Measurements from ENCODE around the gene MED27. TPM values are rescaled to one million over a fixed set of nuclear protein-coding genes. Genes with fewer than 3 reads are reported as not detected.

Gene MED27
- total and polyA plus RNA-seq, 2 donors (not counting 1 experiment from before 2014, with no cell fraction given): 13.4 to 44.7 TPM

GRCh38 chr9:131879911-131880290, 199.8 kb downstream of the MED27 start:
- no peak overlapping the region for H3K4me3 ChIP-seq (replicated peaks in 1 of 4; ENCODE audit: control extremely low read depth in 1 of 4, insufficient read depth in 1 of 4, low read depth in 3 of 4, low read length in 4 of 4)
- H3K9ac ChIP-seq (ENCODE audit: insufficient read depth, low read length): no peak overlapping the region
- H3K9me3 ChIP-seq (ENCODE audit: control insufficient read depth, insufficient read depth, low read depth, low read length): no peaks in the 10 kb centered on the region
- TF ChIP-seq CTCF (conservative IDR thresholded peaks at IDR 0.05 in 1 of 2, IDR thresholded peaks at IDR 0.05 in 1 of 2; ENCODE audit: low read depth in 1 of 2, low read length in 2 of 2): no peak
- TF ChIP-seq EZH2 (IDR thresholded peaks at IDR 0.05; ENCODE audit: low read length, missing control alignments): no peak
- no peak for DNase-seq (ENCODE audit: low read depth in 2 of 2)
- H3K79me2 ChIP-seq (ENCODE audit: control insufficient read depth, insufficient read depth, low read length): no peaks in the 10 kb centered on the region
- H3K36me3 ChIP-seq (ENCODE audit: control insufficient read depth, insufficient read depth, low read length): no peaks in the 10 kb centered on the region
- H3K27me3 ChIP-seq (ENCODE audit: control insufficient read depth, insufficient read depth, low read length): no peaks in the 10 kb centered on the region
- H2AFZ ChIP-seq (ENCODE audit: low read length): no peak overlapping the region
- no peak overlapping the region for H3K27ac ChIP-seq (ENCODE audit: insufficient read depth, low read length)
- peaks cover 3% of the 10 kb centered on the region for H3K4me1 ChIP-seq (ENCODE audit: control insufficient read depth, extremely low read depth, insufficient read depth, low read length)
- no peak overlapping the region for H3K4me2 ChIP-seq (ENCODE audit: extremely low read depth, insufficient read depth, low read length)
- no peaks in the 10 kb centered on the region for H4K20me1 ChIP-seq (ENCODE audit: control insufficient read depth, extremely low read depth, insufficient read depth, low read length)

GRCh38 chr9:131879181-131879910, 200.3 kb downstream of the MED27 start:
- H3K36me3 ChIP-seq (ENCODE audit: control insufficient read depth, insufficient read depth, low read length): no peaks in the 10 kb centered on the region
- H3K4me3 ChIP-seq (replicated peaks in 1 of 4; ENCODE audit: control extremely low read depth in 1 of 4, insufficient read depth in 1 of 4, low read depth in 3 of 4, low read length in 4 of 4): no peak overlapping the region
- TF ChIP-seq EZH2 (IDR thresholded peaks at IDR 0.05; ENCODE audit: low read length, missing control alignments): no peak
- TF ChIP-seq CTCF (conservative IDR thresholded peaks at IDR 0.05 in 1 of 2, IDR thresholded peaks at IDR 0.05 in 1 of 2; ENCODE audit: low read depth in 1 of 2, low read length in 2 of 2): no peak
- H3K9me3 ChIP-seq (ENCODE audit: control insufficient read depth, insufficient read depth, low read depth, low read length): no peaks in the 10 kb centered on the region
- no peak overlapping the region for H3K27ac ChIP-seq (ENCODE audit: insufficient read depth, low read length)
- H3K9ac ChIP-seq (ENCODE audit: insufficient read depth, low read length): no peak overlapping the region
- no peak for DNase-seq (ENCODE audit: low read depth in 2 of 2)
- H3K4me1 ChIP-seq (ENCODE audit: control insufficient read depth, extremely low read depth, insufficient read depth, low read length): peaks cover 3% of the 10 kb centered on the region
- no peaks in the 10 kb centered on the region for H3K79me2 ChIP-seq (ENCODE audit: control insufficient read depth, insufficient read depth, low read length)
- H3K27me3 ChIP-seq (ENCODE audit: control insufficient read depth, insufficient read depth, low read length): no peaks in the 10 kb centered on the region
- no peak overlapping the region for H2AFZ ChIP-seq (ENCODE audit: low read length)
- no peak overlapping the region for H3K4me2 ChIP-seq (ENCODE audit: extremely low read depth, insufficient read depth, low read length)
- H4K20me1 ChIP-seq (ENCODE audit: control insufficient read depth, extremely low read depth, insufficient read depth, low read length): no peaks in the 10 kb centered on the region

- H3K27me3 ChIP-seq (ENCODE audit: control insufficient read depth, insufficient read depth, low read length): no peaks in the 10 kb centered on the region
- H3K27ac ChIP-seq (ENCODE audit: insufficient read depth, low read length): no peak overlapping the region
- no peak overlapping the region for H3K9ac ChIP-seq (ENCODE audit: insufficient read depth, low read length)
- peaks cover 3% of the 10 kb centered on the region for H3K4me1 ChIP-seq (ENCODE audit: control insufficient read depth, extremely low read depth, insufficient read depth, low read length)
- no peaks in the 10 kb centered on the region for H4K20me1 ChIP-seq (ENCODE audit: control insufficient read depth, extremely low read depth, insufficient read depth, low read length)
- H2AFZ ChIP-seq (ENCODE audit: low read length): no peak overlapping the region
- no peaks in the 10 kb centered on the region for H3K79me2 ChIP-seq (ENCODE audit: control insufficient read depth, insufficient read depth, low read length)
- no peak for DNase-seq (ENCODE audit: low read depth in 2 of 2)
- no peak overlapping the region for H3K4me3 ChIP-seq (replicated peaks in 1 of 4; ENCODE audit: control extremely low read depth in 1 of 4, insufficient read depth in 1 of 4, low read depth in 3 of 4, low read length in 4 of 4)
- H3K4me2 ChIP-seq (ENCODE audit: extremely low read depth, insufficient read depth, low read length): no peak overlapping the region
- H3K36me3 ChIP-seq (ENCODE audit: control insufficient read depth, insufficient read depth, low read length): no peaks in the 10 kb centered on the region
- no peaks in the 10 kb centered on the region for H3K9me3 ChIP-seq (ENCODE audit: control insufficient read depth, insufficient read depth, low read depth, low read length)
- TF ChIP-seq CTCF (conservative IDR thresholded peaks at IDR 0.05 in 1 of 2, IDR thresholded peaks at IDR 0.05 in 1 of 2; ENCODE audit: low read depth in 1 of 2, low read length in 2 of 2) (no peak), EZH2 (IDR thresholded peaks at IDR 0.05; ENCODE audit: low read length, missing control alignments) (no peak)
Measured at GRCh38 chr9:131876486-131876885, 203.2 kb downstream of the MED27 start.
